ENCODE measurements around the gene SART3. TPM values are rescaled to one million over a fixed set of nuclear protein-coding genes. Genes with fewer than 3 reads are reported as not detected.
A peak's percentile ranks its signal among the peaks of the same experiment; 100 is the strongest.

SART3 gene
- total and polyA plus RNA-seq, 2 of the 8 experiments (the other 6 are each of a cell fraction or from before 2014, with no cell fraction given), result 16.0 to 103 TPM

- H3K79me2 ChIP-seq (ENCODE audit: control insufficient read depth in 1 of 2, insufficient read depth in 2 of 2, low read length in 2 of 2), result peaks cover 0 to 6% of the 10 kb centered on the region in 2 experiments; a peak in 1 of 4 replicates
- no peak overlapping the region for H3K14ac ChIP-seq (ENCODE audit: insufficient read length)
- no peaks in the 10 kb centered on the region for H3K27me3 ChIP-seq (replicated peaks in 1 of 4; ENCODE audit: control insufficient read depth in 3 of 4, extremely low read depth in 1 of 4, insufficient read depth in 3 of 4, low read length in 3 of 4)
- CTCF ChIA-PET (ENCODE audit: partially characterized antibody), result interaction anchor here (0.6 to 2.0 kb wide), 32 partner anchors 14 to 634 kb away, joined by 3 to 9 read pairs (median 4); no protein-coding TSS in a partner anchor
- H3K36me3 ChIP-seq (ENCODE audit: control insufficient read depth in 2 of 4, insufficient read depth in 4 of 4, low read length in 3 of 4), result no peaks in the 10 kb centered on the region
- H3K18ac ChIP-seq (ENCODE audit: extremely low read depth, low read length), result peak overlapping the region; percentile 38; the same call in 1 of the 2 replicates
- no peaks in the 10 kb centered on the region for H4K20me1 ChIP-seq (replicated peaks in 1 of 2; ENCODE audit: control insufficient read depth in 1 of 2, insufficient read depth in 2 of 2, low read length in 2 of 2)
- no peak overlapping the region for H4K8ac ChIP-seq (ENCODE audit: extremely low read depth, insufficient read depth, low read length)
- H2AFZ ChIP-seq (ENCODE audit: low read length), result peak overlapping the region; percentile 24; the same call in 1 of the 2 replicates
- H3K4me2 ChIP-seq (ENCODE audit: insufficient read depth in 1 of 2, low read depth in 2 of 2, low read length in 2 of 2), result peak overlapping the region; percentile 40 to 53
- peak; percentile 78 for FAIRE-seq
- no peak overlapping the region; a peak in 1 of 7 replicates for H3K9ac ChIP-seq (replicated peaks in 1 of 4; ENCODE audit: extremely low read depth in 1 of 4, low read depth in 3 of 4, low read length in 3 of 4)
- no peak overlapping the region for H2BK15ac ChIP-seq (ENCODE audit: low read length)
- no peak overlapping the region for H3K56ac ChIP-seq (replicated peaks; ENCODE audit: insufficient read length, low read depth, low read length)
- H2BK12ac ChIP-seq (ENCODE audit: low read depth, low read length), result no peak overlapping the region
- H2BK120ac ChIP-seq (replicated peaks; ENCODE audit: low read depth, low read length), result peak overlapping the region; percentile 36
- H3K4ac ChIP-seq (replicated peaks; ENCODE audit: insufficient read length, low read depth, low read length), result no peak overlapping the region
- H2AK5ac ChIP-seq (ENCODE audit: low read depth, low read length), result no peak overlapping the region
- H4K5ac ChIP-seq (ENCODE audit: insufficient read length, low read depth, low read length), result no peak overlapping the region
- no peak overlapping the region for H3K27ac ChIP-seq (ENCODE audit: low read depth, low read length)
- POLR2A ChIA-PET (ENCODE audit: partially characterized antibody), result no interaction called here
- 37% methylated on average over 15 of the region's 15 CpGs; no CpG with 5 or more reads in 1 of the 2 experiments for WGBS, 2 experiments (ENCODE audit: extremely low coverage in 1 of 2, insufficient coverage in 1 of 2, insufficient read length in 1 of 2, insufficient replicate concordance in 2 of 2, low coverage in 1 of 2, low lambda C conversion rate in 2 of 2, missing lambda C conversion rate in 1 of 2)
- peaks cover 5% of the 10 kb centered on the region; the same call in 1 of the 2 replicates for H3K23me2 ChIP-seq (ENCODE audit: low read depth, low read length)
- no peak overlapping the region for H3K23ac ChIP-seq (ENCODE audit: insufficient read length)
- H2BK5ac ChIP-seq (ENCODE audit: low read depth, low read length), result 0 out of 2 replicates have a peak overlapping the region, but pooled peaks have one; percentile 1
- H3K9me3 ChIP-seq (ENCODE audit: insufficient read depth in 2 of 2, low read depth in 1 of 2, low read length in 1 of 2), result no peaks in the 10 kb centered on the region; a peak in 1 of 4 replicates
- DNase-seq (ENCODE audit: low read depth in 1 of 2, low spot score in 2 of 2), result peak; percentile 63 to 88
- H4K91ac ChIP-seq (replicated peaks; ENCODE audit: insufficient read length, low read length), result no peak overlapping the region
- peak overlapping the region; percentile 76; the same call in 1 of the 2 replicates for H2BK20ac ChIP-seq (ENCODE audit: low read length)
- H3K79me1 ChIP-seq (ENCODE audit: low read depth, low read length), result peaks cover 4% of the 10 kb centered on the region; the same call in 1 of the 2 replicates
- H3K4me1 ChIP-seq (replicated peaks in 1 of 4; ENCODE audit: control insufficient read depth in 3 of 4, insufficient read depth in 4 of 4, low read length in 3 of 4), result peaks cover 0 to 8% (median 3%) of the 10 kb centered on the region in 4 experiments; a peak in 6 of 7 replicates
- peak overlapping the region in 1 of 4 experiments; percentile 23; a peak in 1 of 8 replicates for H3K4me3 ChIP-seq (ENCODE audit: extremely low read depth in 1 of 4, insufficient read depth in 2 of 4, low read depth in 3 of 4, low read length in 4 of 4)
- peak; percentile 83 to 86 for TF ChIP-seq RAD21 (IDR thresholded peaks at IDR 0.05 in 1 of 2, conservative IDR thresholded peaks at IDR 0.05 in 1 of 2; ENCODE audit: low read depth in 2 of 2, low read length in 2 of 2)
- no peak for TF ChIP-seq EZH2 (IDR thresholded peaks at IDR 0.05; ENCODE audit: low read depth, low read length, severe bottlenecking)
- TF ChIP-seq MAX (IDR thresholded peaks at IDR 0.05), result peak; percentile 21; the same call in 1 of the 2 replicates
- TF ChIP-seq CTCF (IDR thresholded peaks at IDR 0.05; ENCODE audit: control extremely low read depth in 1 of 3, insufficient read depth in 1 of 3, low read depth in 1 of 3, low read length in 3 of 3), result peak; percentile 23 to 86 (median 79)
- peak; percentile 77; the same call in 1 of the 2 replicates for TF ChIP-seq YY1 (IDR thresholded peaks at IDR 0.05; ENCODE audit: low read depth, low read length)
- TF ChIP-seq POU5F1 (IDR thresholded peaks at IDR 0.05; ENCODE audit: low read depth, low read length), result no peak
Measured at GRCh38 chr12:108511633-108512540, 49.1 kb downstream of the SART3 start.

All from H1 (cell line).